Fibroblast of lung (primary cell): Measurements from ENCODE around the gene TBL3. TPM values are rescaled to one million over a fixed set of nuclear protein-coding genes. Genes with fewer than 3 reads are reported as not detected.
A peak's percentile ranks its signal among the peaks of the same experiment; 100 is the strongest.

Source experiments
- DNase-seq, 2 donors: peaks; one replicate each; pipeline versions ENCODE4 v3.0.0 to v3.0.0-alpha.2; 2010; ENCODE audit warnings: low read depth in 2 of 2
- H2AFZ ChIP-seq: 2 replicates; pipeline ENCODE4 v1.5.1; 2012; ENCODE audit warnings: low read length, control low read depth, inconsistent platforms
- H3K27ac ChIP-seq: 2 replicates; pipeline ENCODE4 v1.5.1; 2011; ENCODE audit warnings: low read length, control low read depth; ENCODE audit not compliant: insufficient read depth
- H3K27me3 ChIP-seq: 2 replicates; pipeline ENCODE4 v1.5.1; 2011; ENCODE audit warnings: mild to moderate bottlenecking, low read length; ENCODE audit not compliant: control insufficient read depth, insufficient read depth
- H3K36me3 ChIP-seq: 2 replicates; pipeline ENCODE4 v1.5.1; 2011; ENCODE audit warnings: low read length; ENCODE audit not compliant: control insufficient read depth, insufficient read depth
- H3K4me1 ChIP-seq: 2 replicates; pipeline ENCODE4 v1.5.1; 2011; ENCODE audit warnings: low read length; ENCODE audit not compliant: control insufficient read depth, insufficient read depth; ENCODE audit errors: extremely low read depth
- H3K4me2 ChIP-seq: 2 replicates; pipeline ENCODE4 v1.5.1; 2011; ENCODE audit warnings: low read length, control low read depth; ENCODE audit not compliant: insufficient read depth; ENCODE audit errors: extremely low read depth
- H3K4me3 ChIP-seq, 4 experiments: fragments of 200-600 bp in 1 of 4; sonication (generic) in 1 of 4; replicated peaks in 1 of 4; 2 replicates each; pipeline ENCODE4 v1.5.1; 2011 to 2016; ENCODE audit warnings: low read length in 4 of 4, low read depth in 3 of 4, mild to moderate bottlenecking in 3 of 4, control low read depth in 2 of 4, inconsistent platforms in 1 of 4, mixed read lengths in 1 of 4; ENCODE audit not compliant: insufficient read depth in 1 of 4; ENCODE audit errors: control extremely low read depth in 1 of 4
- H3K79me2 ChIP-seq: 2 replicates; pipeline ENCODE4 v1.5.1; 2012; ENCODE audit warnings: mild to moderate bottlenecking, low read length, inconsistent platforms; ENCODE audit not compliant: control insufficient read depth, insufficient read depth
- H3K9ac ChIP-seq: 2 replicates; pipeline ENCODE4 v1.5.1; 2011; ENCODE audit warnings: mild to moderate bottlenecking, low read length, control low read depth; ENCODE audit not compliant: insufficient read depth
- H3K9me3 ChIP-seq: 2 replicates; pipeline ENCODE4 v1.5.1; 2012; ENCODE audit warnings: low read depth, low read length; ENCODE audit not compliant: control insufficient read depth, insufficient read depth
- H4K20me1 ChIP-seq: 2 replicates; pipeline ENCODE4 v1.5.1; 2011; ENCODE audit warnings: low read length; ENCODE audit not compliant: control insufficient read depth, insufficient read depth; ENCODE audit errors: extremely low read depth
- EZH2 ChIP-seq: IDR thresholded peaks from 2 replicates; pipeline ENCODE4 v1.5.1; 2012; ENCODE audit warnings: low read length, control low read depth, mild to moderate bottlenecking; ENCODE audit errors: missing control alignments
- polyA plus RNA-seq, 2 donors: library from polyadenylated mRNA; depleted of rRNA in 1 of 2; stranded (reverse) in 1 of 2; unstranded in 1 of 2; fragments of >200 nt; gene quantifications; 2 replicates each; pipeline ENCODE4 v1.2.1, GENCODE V29; 2011 to 2012; ENCODE audit warnings: missing spikeins in 1 of 2
- total RNA-seq: library from RNA; depleted of rRNA; stranded (reverse); fragments of >200 nt; gene quantifications from 2 replicates; pipeline ENCODE4 v1.2.1, GENCODE V29; 2014
- TF ChIP-seq, protein P1 (sequence below), 2 donors: IDR thresholded peaks in 1 of 2; conservative IDR thresholded peaks in 1 of 2; 1 replicate in 1 of 2; 2 replicates in 1 of 2; pipeline ENCODE4 v1.5.1; 2011 to 2012; ENCODE audit warnings: low read length in 2 of 2, control low read depth in 1 of 2, inconsistent platforms in 1 of 2, low read depth in 1 of 2, mild to moderate bottlenecking in 1 of 2

Gene TBL3
- total and polyA plus RNA-seq, 2 donors (not counting 1 experiment from before 2014, with no cell fraction given) = 14.6 to 20.0 TPM

DNA sequence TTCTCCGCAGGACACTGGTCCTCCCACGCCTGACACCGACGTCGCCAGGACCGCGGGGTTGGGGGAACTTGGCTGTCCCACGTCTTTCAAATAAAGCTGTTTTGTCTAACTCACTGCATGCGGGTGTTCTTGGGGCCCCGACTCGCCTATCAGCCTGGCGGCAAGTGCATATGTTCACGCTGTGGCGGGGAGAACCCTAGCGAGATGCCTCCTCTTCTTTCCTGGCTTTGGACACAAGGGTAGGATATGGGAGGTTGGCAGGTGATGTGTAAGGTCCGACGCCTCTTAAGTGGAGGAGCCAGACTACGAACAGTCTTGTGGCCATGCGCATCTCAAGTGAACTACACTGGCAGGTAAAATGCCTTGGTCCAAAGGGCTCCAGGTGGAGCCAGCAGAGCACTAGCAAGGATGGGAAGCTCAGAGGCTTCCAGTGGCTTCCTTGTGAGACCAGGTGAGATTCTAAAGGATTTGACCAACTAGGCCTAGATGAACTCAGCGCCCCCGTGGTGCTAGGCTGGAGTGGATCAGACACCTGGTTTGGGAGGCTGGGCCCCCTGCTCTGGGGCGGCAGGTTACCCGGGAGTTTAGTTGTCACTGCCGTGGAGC is 6.4 kb upstream of the TBL3 start:
- Histone ChIP-seq H4K20me1 (no peaks in the 10 kb centered on the region), H3K9ac (peak overlapping the region; percentile 98), H3K4me1 (peaks cover 7% of the 10 kb centered on the region), H2AFZ (no peak overlapping the region), H3K27ac (peak overlapping the region; percentile 96), H3K36me3 (peaks cover 24% of the 10 kb centered on the region), H3K79me2 (peaks cover 42% of the 10 kb centered on the region), H3K4me2 (peak overlapping the region; percentile 100), H3K27me3 (no peaks in the 10 kb centered on the region), H3K4me3 (peak overlapping the region; percentile 79 to 99 (median 88)), H3K9me3 (no peaks in the 10 kb centered on the region)
- no peak for DNase-seq
- TF ChIP-seq, protein P1, sequence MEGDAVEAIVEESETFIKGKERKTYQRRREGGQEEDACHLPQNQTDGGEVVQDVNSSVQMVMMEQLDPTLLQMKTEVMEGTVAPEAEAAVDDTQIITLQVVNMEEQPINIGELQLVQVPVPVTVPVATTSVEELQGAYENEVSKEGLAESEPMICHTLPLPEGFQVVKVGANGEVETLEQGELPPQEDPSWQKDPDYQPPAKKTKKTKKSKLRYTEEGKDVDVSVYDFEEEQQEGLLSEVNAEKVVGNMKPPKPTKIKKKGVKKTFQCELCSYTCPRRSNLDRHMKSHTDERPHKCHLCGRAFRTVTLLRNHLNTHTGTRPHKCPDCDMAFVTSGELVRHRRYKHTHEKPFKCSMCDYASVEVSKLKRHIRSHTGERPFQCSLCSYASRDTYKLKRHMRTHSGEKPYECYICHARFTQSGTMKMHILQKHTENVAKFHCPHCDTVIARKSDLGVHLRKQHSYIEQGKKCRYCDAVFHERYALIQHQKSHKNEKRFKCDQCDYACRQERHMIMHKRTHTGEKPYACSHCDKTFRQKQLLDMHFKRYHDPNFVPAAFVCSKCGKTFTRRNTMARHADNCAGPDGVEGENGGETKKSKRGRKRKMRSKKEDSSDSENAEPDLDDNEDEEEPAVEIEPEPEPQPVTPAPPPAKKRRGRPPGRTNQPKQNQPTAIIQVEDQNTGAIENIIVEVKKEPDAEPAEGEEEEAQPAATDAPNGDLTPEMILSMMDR (conservative IDR thresholded peaks at IDR 0.05 in 1 of 2, IDR thresholded peaks at IDR 0.05 in 1 of 2; ENCODE audit: low read depth in 1 of 2, low read length in 2 of 2) = no peak

DNA sequence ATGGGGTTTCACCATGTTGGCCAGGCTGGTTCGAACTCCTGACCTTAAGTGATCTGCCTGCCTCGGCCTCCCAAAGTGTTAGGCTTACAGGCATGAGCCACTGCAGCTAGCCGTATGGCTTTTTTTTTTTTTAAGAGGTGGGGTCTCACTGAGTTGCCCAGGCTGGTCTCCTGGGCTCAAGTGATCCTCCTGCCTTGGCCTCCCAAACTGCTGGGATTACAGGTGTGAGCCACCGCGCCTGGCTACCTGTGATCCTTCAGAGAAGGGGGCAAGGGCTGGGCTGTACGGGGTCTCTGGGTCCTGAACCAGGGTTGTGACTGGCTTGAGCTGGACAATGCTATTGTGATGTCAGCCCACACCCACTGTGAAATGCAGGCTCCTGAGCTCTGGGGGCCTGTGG is 5.4 kb upstream of the TBL3 start, which contains the start of gene RNF151:
RNF151 (plus strand) TSS at position 397 of the 400 bp plus-strand sequence. CDS start 26 bp downstream, outside the sequence.
- Histone ChIP-seq H4K20me1 (no peaks in the 10 kb centered on the region), H2AFZ (no peak within 1 kb of the TSS), H3K4me1 (peaks cover 3% of the 10 kb centered on the region), H3K4me2 (peak within 1 kb of the TSS; percentile 100), H3K27ac (peak within 1 kb of the TSS; percentile 96), H3K4me3 (peak within 1 kb of the TSS; percentile 79 to 99 (median 88)), H3K9me3 (no peaks in the 10 kb centered on the region), H3K9ac (peak within 1 kb of the TSS; percentile 98), H3K27me3 (no peaks in the 10 kb centered on the region), H3K79me2 (peaks cover 37% of the 10 kb centered on the region), H3K36me3 (peaks cover 18% of the 10 kb centered on the region)
- no peak for DNase-seq
- TF ChIP-seq, protein P1 (conservative IDR thresholded peaks at IDR 0.05 in 1 of 2, IDR thresholded peaks at IDR 0.05 in 1 of 2; ENCODE audit: low read depth in 1 of 2, low read length in 2 of 2) = no peak
- no peak for TF ChIP-seq EZH2

DNA sequence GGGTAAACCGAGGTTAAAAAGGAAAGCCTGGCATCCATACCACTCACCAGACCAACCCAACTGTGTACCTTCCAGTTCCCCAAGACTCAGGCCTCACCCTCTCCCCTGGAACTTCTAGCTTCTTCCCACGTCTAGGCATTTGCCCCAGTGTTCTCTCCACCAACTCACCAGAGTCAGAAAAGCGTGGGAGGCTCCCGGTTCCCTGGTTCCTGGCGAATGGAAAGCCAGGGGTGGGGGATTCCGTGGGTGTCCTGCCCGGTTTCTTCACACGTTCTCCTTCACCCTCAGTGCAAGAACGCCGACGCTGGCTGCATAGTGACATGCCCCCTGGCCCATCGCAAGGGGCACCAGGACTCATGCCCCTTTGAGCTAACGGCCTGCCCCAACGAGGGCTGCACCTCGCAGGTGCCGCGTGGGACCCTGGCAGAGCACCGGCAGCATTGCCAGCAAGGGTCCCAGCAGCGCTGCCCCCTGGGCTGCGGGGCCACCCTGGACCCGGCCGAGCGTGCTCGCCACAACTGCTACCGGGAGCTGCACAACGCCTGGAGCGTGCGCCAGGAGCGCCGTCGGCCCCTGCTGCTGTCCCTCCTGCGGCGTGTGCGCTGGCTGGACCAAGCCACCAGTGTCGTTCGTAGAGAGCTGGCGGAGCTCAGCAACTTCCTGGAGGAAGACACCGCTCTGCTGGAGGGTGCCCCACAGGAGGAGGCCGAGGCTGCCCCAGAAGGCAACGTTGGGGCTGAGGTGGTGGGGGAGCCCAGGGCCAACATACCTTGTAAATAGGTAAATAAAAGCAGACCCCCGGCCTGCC is 3.5 kb upstream of the TBL3 start:
- Histone ChIP-seq H3K27ac (no peak overlapping the region), H3K79me2 (peaks cover 37% of the 10 kb centered on the region), H3K4me2 (no peak overlapping the region), H2AFZ (no peak overlapping the region), H3K9ac (no peak overlapping the region), H3K27me3 (no peaks in the 10 kb centered on the region), H3K4me1 (peaks cover 3% of the 10 kb centered on the region), H3K4me3 (no peak overlapping the region), H3K9me3 (no peaks in the 10 kb centered on the region), H4K20me1 (no peaks in the 10 kb centered on the region), H3K36me3 (peaks cover 4% of the 10 kb centered on the region)
- DNase-seq = no peak
- TF ChIP-seq EZH2 = no peak
- TF ChIP-seq, protein P1 (conservative IDR thresholded peaks at IDR 0.05 in 1 of 2, IDR thresholded peaks at IDR 0.05 in 1 of 2; ENCODE audit: low read depth in 1 of 2, low read length in 2 of 2) = no peak
